Esophagus muscularis mucosa (tissue), 3 donors: Measurements from ENCODE around the gene UNC5B.

ENCODE experiments used
- CTCF ChIP-seq, 3 experiments: fragments of 200-600 bp in 2 of 3; fragments of 450-650 bp in 1 of 3; sonication (generic) in 2 of 3; IDR thresholded peaks; one replicate each; pipeline ENCODE4 v1.5.1; 2017 to 2019; ENCODE audit warnings: antibody characterized with exemption in 3 of 3, mild to moderate bottlenecking in 2 of 3, moderate library complexity in 1 of 3
- POLR2A ChIP-seq: fragments of 450-650 bp; IDR thresholded peaks from one replicate; pipeline ENCODE4 v1.6.1; 2017; ENCODE audit warnings: antibody characterized with exemption, moderate library complexity, mild to moderate bottlenecking, low read depth

- TF ChIP-seq CTCF (IDR thresholded peaks at IDR 0.05) = no peak
- no peak for TF ChIP-seq POLR2A
These were observed 7.6 kb upstream of the UNC5B start for GRCh38 chr10:71204746-71205145.
